Measurements from ENCODE around the gene CDCP1.

CDCP1 gene

DNA sequence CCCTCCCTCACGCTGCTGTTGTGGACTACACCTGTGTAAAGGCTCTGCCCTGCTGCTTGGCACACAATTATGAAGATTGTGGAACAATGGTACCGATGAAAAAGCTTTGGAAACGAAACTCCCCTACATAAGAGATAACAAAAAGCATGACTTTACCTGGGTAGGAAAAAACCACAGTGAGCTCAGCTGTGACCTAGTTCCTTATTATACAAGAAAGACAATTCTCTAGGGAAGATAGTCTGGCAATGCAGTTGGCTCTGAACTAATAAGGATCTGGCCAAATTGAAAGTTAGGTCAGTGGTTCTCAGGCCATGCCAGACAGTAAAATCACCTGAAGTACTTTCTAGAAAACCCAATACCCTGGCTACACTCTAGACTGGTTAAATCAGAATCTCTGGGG lies 104.0 kb downstream of the CDCP1 start:
- no peak for DNase-seq (ENCODE audit: low spot score)
- TF ChIP-seq CTCF (IDR thresholded peaks at IDR 0.05; ENCODE audit: extremely low read depth, insufficient read depth, missing control alignments): no peak
- in situ Hi-C loops (cut with MboI; ENCODE audit: low pct_unique_long_range_greater_than_20kb, low sequenced_read_pairs, unreplicated experiment): loop anchor here (10.0 to 25.0 kb wide), 3 partner anchors 163 to 620 kb away; no protein-coding TSS in a partner anchor

- in situ Hi-C loops (cut with MboI; ENCODE audit: low pct_unique_long_range_greater_than_20kb, low sequenced_read_pairs, unreplicated experiment): loop anchor here (10.0 to 25.0 kb wide), 3 partner anchors 163 to 621 kb away; no protein-coding TSS in a partner anchor
- DNase-seq (ENCODE audit: low spot score): no peak
- TF ChIP-seq CTCF (IDR thresholded peaks at IDR 0.05; ENCODE audit: extremely low read depth, insufficient read depth, missing control alignments): no peak
Measured at GRCh38 chr3:45041666-45042065, 104.5 kb downstream of the CDCP1 start.

DNA sequence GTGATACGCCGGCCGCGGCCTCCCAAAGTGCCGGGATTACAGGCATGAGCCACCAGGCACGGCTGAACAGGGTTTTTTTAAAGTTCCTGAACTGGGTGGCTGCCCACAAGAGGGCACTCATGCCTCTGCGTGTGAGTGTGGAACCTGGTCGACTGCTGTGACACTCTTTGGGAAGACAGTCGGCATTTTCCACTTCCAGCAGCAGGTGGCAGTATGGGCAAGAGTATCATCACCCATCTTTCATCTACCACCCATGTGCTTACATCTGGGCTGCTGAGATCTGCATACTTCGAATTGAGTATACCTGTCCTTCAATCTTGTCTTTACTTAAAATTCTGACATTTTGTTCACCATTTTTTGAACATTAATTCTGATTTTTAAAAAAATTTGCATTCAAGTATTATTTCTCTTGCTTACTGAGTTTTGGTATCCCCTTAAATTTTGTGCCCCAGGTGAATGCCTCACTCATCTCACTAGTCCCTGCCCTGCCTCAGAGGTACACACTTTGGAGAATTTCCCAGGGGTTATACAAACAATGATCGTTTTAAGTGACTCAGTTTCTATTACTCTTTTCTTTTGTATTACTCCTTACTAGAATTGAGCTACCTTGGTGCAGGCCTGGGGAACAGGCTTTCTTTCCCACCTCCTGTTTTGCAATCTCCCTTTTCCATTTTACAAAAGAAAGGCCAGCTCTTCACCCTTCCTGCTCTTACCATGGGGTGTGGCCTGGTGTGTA lies 108.3 kb downstream of the CDCP1 start:
- DNase-seq (ENCODE audit: low spot score): peak; percentile 95
- in situ Hi-C loops (cut with MboI; ENCODE audit: low pct_unique_long_range_greater_than_20kb, low sequenced_read_pairs, unreplicated experiment): loop anchor here (25.0 kb wide), 2 partner anchors 474 to 624 kb away; no protein-coding TSS in a partner anchor
- TF ChIP-seq CTCF (IDR thresholded peaks at IDR 0.05; ENCODE audit: extremely low read depth, insufficient read depth, missing control alignments): peak; percentile 84

DNA sequence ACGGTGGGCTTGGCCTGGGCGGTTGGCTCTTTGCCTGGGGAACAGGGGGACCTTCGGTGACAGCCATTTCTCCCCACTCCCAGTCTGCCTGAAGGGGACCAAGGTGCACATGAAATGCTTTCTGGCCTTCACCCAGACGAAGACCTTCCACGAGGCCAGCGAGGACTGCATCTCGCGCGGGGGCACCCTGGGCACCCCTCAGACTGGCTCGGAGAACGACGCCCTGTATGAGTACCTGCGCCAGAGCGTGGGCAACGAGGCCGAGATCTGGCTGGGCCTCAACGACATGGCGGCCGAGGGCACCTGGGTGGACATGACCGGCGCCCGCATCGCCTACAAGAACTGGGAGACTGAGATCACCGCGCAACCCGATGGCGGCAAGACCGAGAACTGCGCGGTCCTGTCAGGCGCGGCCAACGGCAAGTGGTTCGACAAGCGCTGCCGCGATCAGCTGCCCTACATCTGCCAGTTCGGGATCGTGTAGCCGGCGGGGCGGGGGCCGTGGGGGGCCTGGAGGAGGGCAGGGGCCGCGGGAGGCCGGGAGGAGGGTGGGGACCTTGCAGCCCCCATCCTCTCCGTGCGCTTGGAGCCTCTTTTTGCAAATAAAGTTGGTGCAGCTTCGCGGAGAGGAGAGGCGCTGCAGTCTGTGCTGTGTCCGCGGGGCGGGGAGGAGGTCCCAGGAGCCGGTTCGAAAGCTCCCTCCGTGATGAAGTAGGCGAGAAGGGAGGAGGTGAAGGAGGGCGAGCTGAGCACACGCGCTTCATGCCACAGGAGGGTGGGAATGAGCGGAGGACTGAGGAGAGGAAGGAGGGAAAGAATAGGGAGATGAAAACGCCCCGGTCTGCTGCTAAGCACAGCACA lies 110.5 kb downstream of the CDCP1 start:
- in situ Hi-C loops (cut with MboI; ENCODE audit: low pct_unique_long_range_greater_than_20kb, low sequenced_read_pairs, unreplicated experiment): loop anchor here (25.0 kb wide), 2 partner anchors 477 to 627 kb away; no protein-coding TSS in a partner anchor
- TF ChIP-seq CTCF (IDR thresholded peaks at IDR 0.05; ENCODE audit: extremely low read depth, insufficient read depth, missing control alignments): no peak
- DNase-seq (ENCODE audit: low spot score): no peak

- in situ Hi-C loops (cut with MboI; ENCODE audit: low pct_unique_long_range_greater_than_20kb, low sequenced_read_pairs, unreplicated experiment): loop anchor here (25.0 kb wide), 2 partner anchors 478 to 628 kb away; no protein-coding TSS in a partner anchor
- no peak for TF ChIP-seq CTCF (IDR thresholded peaks at IDR 0.05; ENCODE audit: extremely low read depth, insufficient read depth, missing control alignments)
- peak; percentile 40 for DNase-seq (ENCODE audit: low spot score)
Measured at GRCh38 chr3:45034612-45035252, 111.4 kb downstream of the CDCP1 start.

- no peak for TF ChIP-seq CTCF (IDR thresholded peaks at IDR 0.05; ENCODE audit: extremely low read depth, insufficient read depth, missing control alignments)
- DNase-seq (ENCODE audit: low spot score): no peak
- in situ Hi-C loops (cut with MboI; ENCODE audit: low pct_unique_long_range_greater_than_20kb, low sequenced_read_pairs, unreplicated experiment): loop anchor here (25.0 kb wide), 2 partner anchors 479 to 629 kb away; no protein-coding TSS in a partner anchor
Measured at GRCh38 chr3:45033791-45034190, 112.4 kb downstream of the CDCP1 start.

All from GM13977 (cell line).